ES-I3 (cell line): ENCODE results near the gene SIRPB1.
"Not testable (repeated sequence)": the region's sequence is repeated elsewhere in the genome, so short reads cannot be mapped to it uniquely, and the experiment has no call there.

ENCODE experiments used
- H3K36me3 ChIP-seq: 2 replicates; pipeline ENCODE4 v1.6.1; 2013; ENCODE audit warnings: mild to moderate bottlenecking, low read length, control low read depth, moderate library complexity; ENCODE audit not compliant: insufficient read depth
- H3K4me1 ChIP-seq: 2 replicates; pipeline ENCODE4 v1.6.1; 2013; ENCODE audit warnings: mild to moderate bottlenecking, control low read depth, low read length; ENCODE audit not compliant: insufficient read depth
- H3K9ac ChIP-seq: 2 replicates; pipeline ENCODE4 v1.6.1; 2013; ENCODE audit warnings: low read depth, mild to moderate bottlenecking, low read length, moderate library complexity
- H3K9me3 ChIP-seq: 2 replicates; pipeline ENCODE4 v1.6.1; 2013; ENCODE audit warnings: mild to moderate bottlenecking, low read length, moderate library complexity; ENCODE audit not compliant: control insufficient read depth, insufficient read depth

The SIRPB1 gene

DNA sequence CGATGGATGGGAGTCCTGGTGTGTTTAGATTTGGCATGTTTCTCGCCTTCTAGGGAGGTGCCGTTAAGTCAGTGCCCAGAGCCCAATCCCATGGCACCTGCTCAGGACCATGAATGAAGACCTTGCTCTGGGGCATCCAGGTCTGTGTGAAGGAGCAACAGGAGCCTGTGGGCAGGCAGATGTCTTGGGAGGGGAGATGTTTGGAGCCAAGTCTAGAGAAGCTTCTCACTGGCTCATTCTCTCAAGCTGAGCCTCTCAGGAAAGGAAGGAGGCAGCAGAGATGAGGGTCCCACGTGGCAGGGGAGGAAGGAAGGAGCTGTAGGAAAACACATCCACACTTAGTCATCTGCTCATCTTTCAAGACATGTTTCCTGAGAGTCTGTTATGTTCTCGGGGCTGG, 9.5 kb upstream of the SIRPB1 start:
- Histone ChIP-seq H3K9me3 (no peaks in the 10 kb centered on the region), H3K9ac (no peak overlapping the region), H3K4me1 (0 out of 2 replicates have a peak, but pooled peaks cover 8% of the 10 kb centered on the region), H3K36me3 (no peaks in the 10 kb centered on the region)

DNA sequence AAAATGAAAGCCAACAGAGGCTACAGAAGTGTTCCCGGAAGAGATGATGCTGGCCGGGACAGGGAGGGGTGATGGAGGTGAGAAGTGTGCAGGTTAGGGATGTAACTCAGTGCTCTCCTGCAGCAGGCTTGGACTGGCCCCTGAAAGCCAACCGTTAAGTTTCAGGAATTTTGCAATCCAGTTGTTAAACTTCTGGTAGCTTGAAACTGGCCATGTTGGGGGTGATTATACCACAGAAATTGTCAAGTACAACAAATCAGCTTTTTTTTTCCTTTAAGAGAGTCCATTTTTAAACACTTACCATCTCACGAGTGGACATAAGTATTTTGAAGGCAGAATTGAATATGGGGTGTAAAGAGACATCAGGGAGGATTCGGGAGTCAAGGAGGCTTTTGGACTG, 8.8 kb upstream of the SIRPB1 start:
- Histone ChIP-seq H3K9ac (no peak overlapping the region), H3K4me1 (0 out of 2 replicates have a peak, but pooled peaks cover 8% of the 10 kb centered on the region), H3K9me3 (no peaks in the 10 kb centered on the region), H3K36me3 (no peaks in the 10 kb centered on the region)

DNA sequence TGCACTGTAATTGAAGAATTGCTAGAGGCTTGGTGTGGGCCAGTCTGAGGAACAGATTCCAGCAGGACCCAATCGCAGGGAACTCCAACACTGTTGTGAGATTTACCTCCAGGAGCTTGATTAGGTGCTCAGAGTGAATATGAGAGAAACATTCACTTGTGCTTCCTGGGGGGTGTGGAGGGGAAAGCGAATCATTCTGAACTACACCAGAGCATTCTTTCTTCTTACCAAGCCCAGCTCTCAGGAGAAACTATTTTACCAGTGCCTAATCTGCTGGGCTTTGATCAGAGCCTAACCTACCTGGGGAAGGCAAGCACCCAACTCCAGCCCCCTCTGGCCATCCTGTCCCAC, 7.4 kb upstream of the SIRPB1 start:
- Histone ChIP-seq H3K9ac (no peak overlapping the region), H3K36me3 (no peaks in the 10 kb centered on the region), H3K9me3 (no peaks in the 10 kb centered on the region), H3K4me1 (0 out of 2 replicates have a peak, but pooled peaks cover 5% of the 10 kb centered on the region)

DNA sequence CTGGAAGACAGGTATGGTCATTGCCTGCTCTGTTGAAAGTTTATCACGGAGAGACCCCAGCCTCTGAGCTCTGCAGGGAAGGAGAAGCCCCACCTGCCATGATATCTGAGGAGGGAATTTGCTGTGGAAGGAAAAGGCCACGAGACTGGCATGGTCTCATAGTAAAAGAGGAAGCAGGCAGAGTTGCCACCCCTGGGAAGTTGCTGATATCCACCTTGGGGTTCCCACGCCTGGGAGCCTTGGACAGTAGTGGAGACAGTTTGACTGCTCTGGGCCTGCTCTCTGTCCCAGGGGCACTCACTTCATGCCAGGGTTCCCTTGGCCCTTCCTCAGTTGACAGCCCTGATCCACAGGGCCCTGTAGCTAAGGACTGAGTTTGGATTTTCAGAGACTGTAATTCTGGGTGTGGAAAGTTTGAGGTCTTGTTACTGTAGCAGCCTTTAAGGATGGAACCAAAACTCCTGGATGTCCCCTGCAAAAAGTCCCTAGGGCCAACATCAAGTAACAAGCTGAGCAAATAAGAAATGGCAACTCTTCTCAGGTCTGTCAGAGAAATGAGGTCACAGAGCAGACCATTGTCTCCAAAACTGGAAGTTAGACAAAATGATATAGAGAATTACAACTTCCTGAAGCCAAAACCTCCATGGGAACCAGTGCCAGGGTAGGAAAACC, 6.9 kb upstream of the SIRPB1 start:
- H3K9ac ChIP-seq, result no peak overlapping the region
- H3K9me3 ChIP-seq, result no peaks in the 10 kb centered on the region
- no peaks in the 10 kb centered on the region for H3K36me3 ChIP-seq
- H3K4me1 ChIP-seq, result 0 out of 2 replicates have a peak, but pooled peaks cover 3% of the 10 kb centered on the region

DNA sequence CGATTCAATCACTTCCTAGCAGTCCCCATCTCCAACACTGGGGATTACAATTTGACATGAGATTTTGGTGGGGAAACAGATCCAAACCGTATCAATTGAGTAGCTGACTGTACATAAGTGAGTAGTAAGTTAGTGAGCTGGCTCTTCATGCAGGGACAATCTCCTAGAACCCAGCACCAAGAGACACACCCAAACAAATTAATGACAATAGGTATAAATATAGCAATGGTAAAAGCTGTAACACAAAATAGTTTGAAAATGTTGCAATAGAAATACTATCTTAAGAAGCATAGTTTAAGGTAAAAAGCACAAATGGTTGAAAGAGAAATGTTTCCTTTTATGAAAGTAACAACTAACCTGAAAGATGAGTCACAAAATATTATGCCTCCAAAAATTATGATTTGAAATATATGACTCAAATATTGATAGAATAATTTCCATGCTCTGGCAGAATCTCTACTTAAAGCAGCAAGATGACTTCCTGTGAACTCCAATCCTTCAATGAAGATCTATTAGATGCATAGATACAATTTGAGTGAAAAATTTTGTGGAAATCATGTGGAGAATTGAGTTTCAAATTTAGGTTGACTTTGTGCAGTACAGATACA, 5.4 kb upstream of the SIRPB1 start:
- H3K4me1 ChIP-seq, result no peaks in the 10 kb centered on the region
- no peak overlapping the region for H3K9ac ChIP-seq
- no peaks in the 10 kb centered on the region for H3K9me3 ChIP-seq
- no peaks in the 10 kb centered on the region for H3K36me3 ChIP-seq

DNA sequence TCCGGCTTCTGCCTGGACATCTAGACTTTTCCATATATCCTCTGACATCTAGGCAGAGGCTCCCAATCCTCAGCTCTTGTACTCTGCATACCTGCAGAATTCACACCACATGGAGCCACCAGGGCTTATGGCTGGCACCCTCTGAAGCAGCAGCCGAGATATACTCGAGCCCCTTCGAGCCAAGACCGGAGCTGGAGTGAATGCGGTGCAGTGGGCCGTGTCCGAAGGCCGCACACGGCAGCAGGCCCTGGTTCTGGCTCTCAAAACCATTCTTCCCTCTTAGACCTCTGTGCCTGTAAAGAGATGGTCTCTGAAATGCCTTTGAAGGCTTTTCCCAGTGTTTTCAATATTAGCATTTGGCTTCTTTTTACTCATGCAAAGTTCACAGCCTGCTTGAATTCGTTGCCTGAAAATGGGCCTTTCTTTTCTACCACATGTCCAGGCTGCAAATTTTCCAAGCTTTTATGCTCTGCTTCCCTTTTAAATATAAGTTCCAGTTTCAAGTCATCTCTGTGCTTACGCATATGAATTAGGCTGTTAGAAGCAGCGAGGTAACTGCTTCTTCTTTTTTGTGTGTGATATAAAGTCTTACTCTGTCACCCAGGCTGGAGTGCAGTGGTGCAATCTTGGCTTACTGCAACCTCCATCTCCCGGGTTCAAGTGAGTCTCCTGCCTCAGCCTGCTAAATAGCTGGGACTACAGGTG, 3.8 kb upstream of the SIRPB1 start:
- Histone ChIP-seq H3K9ac (no peak overlapping the region), H3K4me1 (no peaks in the 10 kb centered on the region), H3K36me3 (no peaks in the 10 kb centered on the region), H3K9me3 (no peaks in the 10 kb centered on the region)

DNA sequence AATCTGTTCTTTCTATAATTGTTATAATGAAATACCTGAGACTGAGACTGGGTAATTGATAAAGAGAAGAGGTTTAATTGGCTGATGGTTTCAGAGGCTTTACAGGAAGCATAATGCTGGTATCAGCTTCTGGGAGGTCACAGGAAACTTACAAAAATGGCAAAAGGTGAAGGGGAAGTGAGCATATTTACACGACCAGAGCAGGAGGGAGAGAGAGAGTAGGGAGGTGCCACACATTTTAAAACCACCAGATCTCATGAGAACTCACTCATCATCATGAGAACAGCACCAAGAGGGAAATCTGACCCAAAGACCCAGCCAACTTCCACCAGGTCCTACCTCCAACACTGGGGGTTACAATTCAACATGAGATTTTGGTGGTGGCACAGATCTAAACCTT, 2.6 kb upstream of the SIRPB1 start:
- no peaks in the 10 kb centered on the region for H3K9me3 ChIP-seq
- no peaks in the 10 kb centered on the region for H3K4me1 ChIP-seq
- no peak overlapping the region for H3K9ac ChIP-seq
- no peaks in the 10 kb centered on the region for H3K36me3 ChIP-seq

DNA sequence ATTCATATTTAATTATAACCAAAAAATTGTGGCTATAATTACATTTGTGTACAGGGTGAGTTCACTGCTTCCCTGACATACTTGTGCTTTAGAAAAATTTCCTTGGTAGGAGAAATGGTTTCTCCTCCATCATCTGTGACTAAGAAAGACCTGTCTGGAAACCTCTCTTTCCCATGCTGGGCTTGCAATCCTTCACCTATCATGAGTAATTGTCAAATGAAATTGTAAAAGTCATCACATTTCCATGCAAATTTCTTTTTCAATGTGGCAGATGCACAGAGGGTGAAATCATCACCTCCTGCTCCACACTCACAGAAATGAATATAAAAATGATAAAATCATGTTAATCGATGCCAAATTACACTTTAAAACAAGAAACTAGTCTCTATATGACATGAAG, 1.5 kb upstream of the SIRPB1 start:
- H3K36me3 ChIP-seq, result no peaks in the 10 kb centered on the region
- H3K4me1 ChIP-seq, result no peaks in the 10 kb centered on the region
- H3K9ac ChIP-seq, result no peak overlapping the region
- no peaks in the 10 kb centered on the region for H3K9me3 ChIP-seq

DNA sequence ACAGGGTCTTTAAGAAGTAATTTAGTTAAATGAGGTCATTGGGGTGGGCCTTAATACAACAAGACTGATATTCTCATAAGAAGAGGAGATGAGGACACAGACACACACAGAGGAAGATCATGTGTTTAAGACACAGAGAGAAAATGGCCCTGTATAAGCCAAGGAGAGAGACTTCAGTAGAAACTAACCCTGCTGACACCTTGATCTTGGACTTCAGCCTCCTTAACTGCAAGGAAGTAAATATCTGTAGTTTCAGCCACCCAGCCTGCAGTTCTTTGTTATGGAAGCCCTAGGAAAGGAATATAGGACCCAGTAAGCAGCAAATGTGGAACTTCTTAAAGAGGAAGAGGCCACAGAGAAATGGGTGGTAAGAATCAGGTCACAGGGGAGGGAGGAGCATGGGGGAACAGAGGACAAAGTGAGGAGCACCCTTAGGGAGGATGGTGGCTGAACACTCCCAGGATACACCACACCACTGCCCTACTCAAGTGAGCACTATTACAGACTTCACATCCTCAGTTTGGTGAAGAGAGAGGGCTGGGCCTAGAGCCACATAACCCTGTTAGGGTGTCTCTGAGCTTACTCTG, 762 bp downstream of the SIRPB1 start:
- no peaks in the 10 kb centered on the region for H3K9me3 ChIP-seq
- H3K36me3 ChIP-seq, result no peaks in the 10 kb centered on the region
- H3K4me1 ChIP-seq, result no peaks in the 10 kb centered on the region
- H3K9ac ChIP-seq, result no peak overlapping the region

DNA sequence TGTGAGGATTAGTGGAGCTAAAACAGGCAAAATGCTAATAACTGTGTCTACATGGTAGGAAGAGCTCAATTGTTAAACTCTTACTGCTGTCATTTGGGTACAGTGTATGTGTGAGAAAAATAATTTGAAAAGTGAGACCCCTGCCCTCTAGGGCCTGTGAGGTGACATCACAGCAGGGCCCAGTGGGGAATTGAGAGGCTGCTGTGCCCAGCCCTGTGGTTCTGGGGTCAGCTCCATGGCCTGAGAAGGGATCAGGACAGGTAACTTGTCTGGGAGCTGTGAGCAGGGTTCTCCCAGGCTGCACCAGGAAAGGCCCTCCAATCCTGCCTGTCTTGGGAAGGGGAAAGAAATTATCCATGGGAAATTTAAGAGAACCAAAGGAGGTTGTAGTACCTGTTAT, 1.3 kb downstream of the SIRPB1 start:
- Histone ChIP-seq H3K36me3 (no peaks in the 10 kb centered on the region), H3K4me1 (no peaks in the 10 kb centered on the region), H3K9me3 (no peaks in the 10 kb centered on the region), H3K9ac (no peak overlapping the region)

DNA sequence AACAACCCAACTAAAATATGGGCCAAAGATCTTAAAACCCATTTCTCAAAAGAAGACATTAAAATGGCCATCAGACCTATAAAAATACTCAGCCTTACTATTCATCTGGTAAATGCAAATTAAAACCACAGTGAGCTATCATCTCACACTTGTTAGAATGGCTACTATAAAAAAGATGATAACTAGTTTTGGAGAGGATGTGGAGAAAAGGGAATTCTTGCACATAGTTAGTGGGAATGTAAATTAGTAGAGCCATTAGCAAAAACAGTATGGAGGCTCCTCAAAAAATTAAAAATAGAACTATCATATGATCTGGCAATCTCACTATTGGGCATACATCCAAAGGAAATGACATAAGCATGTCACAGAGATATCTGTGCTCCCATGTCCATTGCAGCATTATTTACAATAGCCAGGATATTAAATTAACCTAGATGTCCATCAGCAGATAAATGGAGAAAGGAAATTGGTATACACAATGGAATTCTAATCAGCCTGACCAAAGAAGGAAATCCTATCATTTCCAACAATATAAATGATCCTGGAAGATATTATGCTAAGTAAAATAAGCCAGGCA, 2.9 kb downstream of the SIRPB1 start:
- Histone ChIP-seq H3K36me3 (no peaks in the 10 kb centered on the region), H3K9me3 (no peaks in the 10 kb centered on the region), H3K9ac (no peak overlapping the region), H3K4me1 (no peaks in the 10 kb centered on the region)

DNA sequence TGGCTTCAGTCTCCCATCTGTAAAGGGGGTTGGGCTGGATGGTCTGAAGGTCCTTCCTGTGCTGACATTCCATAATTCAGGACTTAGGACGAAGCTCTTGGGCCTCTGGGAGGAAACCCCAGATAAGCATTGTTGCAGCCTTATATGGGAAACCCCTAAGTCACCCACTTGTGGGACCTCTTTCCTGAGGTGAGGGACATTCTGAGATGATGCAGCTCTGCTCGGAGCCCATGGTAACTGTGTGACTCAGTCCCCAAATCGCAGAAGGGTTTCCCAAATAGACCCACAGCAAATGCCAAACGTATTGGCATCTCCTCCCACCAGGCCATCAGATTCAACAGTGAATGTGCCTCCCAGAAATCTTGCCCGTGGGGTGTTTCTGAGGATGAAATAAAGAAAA, 9.4 kb downstream of the SIRPB1 start:
- H3K9me3 ChIP-seq, H3K4me1 ChIP-seq, H3K36me3 ChIP-seq, H3K9ac ChIP-seq: not testable (repeated sequence)

DNA sequence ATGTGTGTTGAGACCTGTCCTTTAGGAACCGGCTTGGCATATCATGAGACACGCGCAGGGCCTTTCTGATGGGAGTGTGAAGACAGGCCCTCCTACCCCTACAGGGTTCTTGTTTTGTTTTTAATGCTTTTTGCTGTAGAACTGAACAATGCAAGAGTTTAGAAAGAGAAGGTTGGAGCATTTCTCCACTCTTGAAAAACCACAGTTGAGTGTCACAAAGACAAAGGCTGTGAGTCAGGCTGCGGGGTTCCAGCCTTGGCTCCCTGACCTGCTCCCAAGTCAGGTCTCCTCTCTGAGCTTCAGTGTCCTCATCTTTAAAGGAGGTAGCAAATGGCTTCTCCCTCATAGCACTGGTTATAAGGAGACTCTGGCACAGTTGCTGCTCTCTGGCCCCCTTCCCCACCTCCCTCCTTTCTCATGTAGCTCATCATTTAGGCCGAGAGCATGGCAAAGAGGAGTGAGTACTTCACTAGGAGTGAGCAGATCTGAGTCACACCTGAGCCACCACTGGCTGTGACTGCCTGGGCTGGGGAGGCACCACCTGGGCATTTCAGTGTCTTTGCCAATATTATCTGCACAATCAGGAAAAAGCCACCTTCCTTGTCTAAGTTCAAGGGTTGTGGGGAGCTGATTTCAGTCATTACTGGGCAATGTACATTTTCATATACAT, 11.0 kb downstream of the SIRPB1 start:
- H3K36me3 ChIP-seq, H3K9ac ChIP-seq, H3K9me3 ChIP-seq, H3K4me1 ChIP-seq: not testable (repeated sequence)

DNA sequence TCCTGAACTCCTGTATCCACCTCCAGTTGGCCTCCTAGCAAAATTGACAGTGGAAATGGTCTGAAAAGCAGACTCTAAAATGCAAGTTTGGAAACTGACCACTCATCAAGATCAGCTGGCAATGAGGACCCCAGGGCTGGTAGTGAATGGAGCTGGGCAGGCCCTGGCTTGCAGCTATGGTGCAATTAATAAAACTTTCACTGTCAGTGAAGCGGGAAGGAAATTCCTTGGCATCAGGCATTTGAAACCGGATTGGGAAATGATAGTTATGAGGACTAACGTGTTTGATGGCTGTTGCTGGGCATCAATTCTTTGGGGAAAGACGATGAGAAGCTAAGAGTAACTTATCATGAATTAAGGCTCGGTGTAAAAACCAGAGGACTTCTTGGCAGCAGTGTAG, 19.1 kb downstream of the SIRPB1 start:
- Histone ChIP-seq H3K9me3 (no peaks in the 10 kb centered on the region), H3K36me3 (no peaks in the 10 kb centered on the region), H3K4me1 (no peaks in the 10 kb centered on the region), H3K9ac (no peak overlapping the region)
